Caco-2 (cell line): ENCODE data around the gene IRF9. TPM values are rescaled to one million over a fixed set of nuclear protein-coding genes. Genes with fewer than 3 reads are reported as not detected.

ENCODE experiments used
- BruUV-seq: library from RNA; stranded (reverse); fragments of 400-500 nt; replicated peaks from 2 replicates; lab custom pipeline; 2021; lab: Mats Ljungman, UMichigan
- CTCF ChIA-PET: fragments of 300-600 bp; sonication (Branson Sonifier 250); formaldehyde crosslinking; loops from one replicate; lab custom pipeline; 2022; ENCODE audit warnings: antibody characterized with exemption; lab: Charles Lee
- POLR2A ChIA-PET: fragments of 300-600 bp; sonication (Branson Sonifier 250); formaldehyde crosslinking; loops from one replicate; lab custom pipeline; 2022; ENCODE audit warnings: antibody characterized with exemption; lab: Charles Lee
- DNase-seq, 2 experiments: peaks; one replicate each; pipeline versions ENCODE4 v3.0.0 to v3.0.0-alpha.2; 2020 to 2022
- H3K27me3 ChIP-seq: replicated peaks from 2 replicates; pipeline ENCODE4 v1.6.0; 2011; ENCODE audit warnings: low read length; ENCODE audit not compliant: control insufficient read depth, insufficient read depth
- H3K36me3 ChIP-seq: 2 replicates; pipeline ENCODE4 v1.5.1; 2011; ENCODE audit warnings: low read length; ENCODE audit not compliant: control insufficient read depth, insufficient read depth
- H3K4me1 ChIP-seq: fragments of 250-450 bp; sonication (Bioruptor Pico); 2 replicates; pipeline ENCODE4 v1.5.1; 2020; ENCODE audit warnings: mild to moderate bottlenecking
- H3K4me3 ChIP-seq: 2 replicates; pipeline ENCODE4 v1.5.1; 2011; ENCODE audit warnings: low read depth, mild to moderate bottlenecking, control low read depth, low read length
- H3K9me3 ChIP-seq: fragments of 250-450 bp; sonication (Bioruptor Pico); 2 replicates; pipeline ENCODE4 v1.5.1; 2020; ENCODE audit warnings: mild to moderate bottlenecking, moderate library complexity
- H3K27ac Mint-ChIP-seq: one replicate; pipeline ENCODE4 v1.8.0; 2022; ENCODE audit warnings: mixed read lengths; ENCODE audit not compliant: unreplicated experiment
- H3K27me3 Mint-ChIP-seq: one replicate; pipeline ENCODE4 v1.8.0; 2022; ENCODE audit warnings: mixed read lengths; ENCODE audit not compliant: insufficient read depth, unreplicated experiment
- H3K36me3 Mint-ChIP-seq: one replicate; pipeline ENCODE4 v1.8.0; 2022; ENCODE audit warnings: mild to moderate bottlenecking, mixed read lengths; ENCODE audit not compliant: insufficient read depth, unreplicated experiment
- H3K4me1 Mint-ChIP-seq: one replicate; pipeline ENCODE4 v1.8.0; 2022; ENCODE audit warnings: low read depth, mixed read lengths; ENCODE audit not compliant: unreplicated experiment
- H3K4me3 Mint-ChIP-seq: one replicate; pipeline ENCODE4 v1.8.0; 2022; ENCODE audit warnings: mild to moderate bottlenecking, moderate library complexity, mixed read lengths; ENCODE audit not compliant: unreplicated experiment
- H3K9me3 Mint-ChIP-seq: one replicate; pipeline ENCODE4 v1.8.0; 2022; ENCODE audit warnings: mixed read lengths; ENCODE audit not compliant: unreplicated experiment
- intact Hi-C: fragments of 100-400 bp; cut with micrococcal nuclease; formaldehyde crosslinking; loops from one replicate; pipeline ENCODE4 v1.10.0; 2022; ENCODE audit not compliant: unreplicated experiment
- total RNA-seq: library from RNA; stranded (reverse); gene quantifications from 2 replicates; pipeline ENCODE4 v1.2.3, GENCODE V29; 2022
- TF ChIP-seq, protein P1 (sequence below), 2 experiments: fragments of 200-600 bp in 1 of 2; IDR thresholded peaks; 1 replicate in 1 of 2; 2 replicates in 1 of 2; pipeline versions ENCODE4 v1.5.1 to v1.8.0; 2011 to 2022; ENCODE audit warnings: antibody characterized with exemption in 1 of 2, control low read depth in 1 of 2, inconsistent platforms in 1 of 2, low read depth in 1 of 2, low read length in 1 of 2, mild to moderate bottlenecking in 1 of 2, moderate library complexity in 1 of 2; ENCODE audit not compliant: insufficient read depth in 1 of 2, severe bottlenecking in 1 of 2, unreplicated experiment in 1 of 2

IRF9 gene
- total RNA-seq, 1 experiment from 2014 or later: 55.4 TPM

DNA sequence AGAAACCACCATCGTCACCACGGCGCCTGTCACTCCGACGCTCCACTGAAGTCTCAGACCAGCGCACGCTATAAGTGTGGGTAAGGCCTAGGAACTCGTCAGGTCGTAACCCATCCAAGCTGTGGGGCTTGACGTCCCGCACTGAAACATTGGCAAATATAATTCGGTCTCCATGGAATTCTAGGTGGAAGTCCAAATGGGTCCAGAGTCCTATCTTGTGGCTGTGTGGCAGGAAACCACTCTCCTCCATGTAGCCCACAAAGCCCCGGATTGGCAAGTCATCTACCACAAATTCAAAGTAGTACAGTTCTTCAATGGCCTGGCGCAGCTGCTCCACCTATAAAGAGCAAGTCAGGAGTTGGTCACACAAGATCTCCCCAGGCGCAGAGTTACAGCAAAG is 31.9 kb downstream of the IRF9 start:
- Histone ChIP-seq H3K27me3 (no peaks in the 10 kb centered on the region), H3K4me1 (0 out of 2 replicates have a peak, but pooled peaks cover 9% of the 10 kb centered on the region), H3K4me3 (no peak overlapping the region), H3K9me3 (no peaks in the 10 kb centered on the region), H3K36me3 (no peaks in the 10 kb centered on the region)
- intact Hi-C loops: no loop called here
- CTCF ChIA-PET: no interaction called here
- Mint-ChIP-seq H3K4me1 (peaks cover 7% of the 10 kb centered on the region), H3K4me3 (no peak overlapping the region), H3K27ac (no peak overlapping the region), H3K9me3 (no peaks in the 10 kb centered on the region), H3K36me3 (peaks cover 51% of the 10 kb centered on the region), H3K27me3 (no peaks in the 10 kb centered on the region)
- no TSS peak for BruUV-seq
- TF ChIP-seq, protein P1, sequence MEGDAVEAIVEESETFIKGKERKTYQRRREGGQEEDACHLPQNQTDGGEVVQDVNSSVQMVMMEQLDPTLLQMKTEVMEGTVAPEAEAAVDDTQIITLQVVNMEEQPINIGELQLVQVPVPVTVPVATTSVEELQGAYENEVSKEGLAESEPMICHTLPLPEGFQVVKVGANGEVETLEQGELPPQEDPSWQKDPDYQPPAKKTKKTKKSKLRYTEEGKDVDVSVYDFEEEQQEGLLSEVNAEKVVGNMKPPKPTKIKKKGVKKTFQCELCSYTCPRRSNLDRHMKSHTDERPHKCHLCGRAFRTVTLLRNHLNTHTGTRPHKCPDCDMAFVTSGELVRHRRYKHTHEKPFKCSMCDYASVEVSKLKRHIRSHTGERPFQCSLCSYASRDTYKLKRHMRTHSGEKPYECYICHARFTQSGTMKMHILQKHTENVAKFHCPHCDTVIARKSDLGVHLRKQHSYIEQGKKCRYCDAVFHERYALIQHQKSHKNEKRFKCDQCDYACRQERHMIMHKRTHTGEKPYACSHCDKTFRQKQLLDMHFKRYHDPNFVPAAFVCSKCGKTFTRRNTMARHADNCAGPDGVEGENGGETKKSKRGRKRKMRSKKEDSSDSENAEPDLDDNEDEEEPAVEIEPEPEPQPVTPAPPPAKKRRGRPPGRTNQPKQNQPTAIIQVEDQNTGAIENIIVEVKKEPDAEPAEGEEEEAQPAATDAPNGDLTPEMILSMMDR (IDR thresholded peaks at IDR 0.05; ENCODE audit: insufficient read depth in 1 of 2, low read depth in 1 of 2, low read length in 1 of 2, severe bottlenecking in 1 of 2, unreplicated experiment in 1 of 2): no peak
- POLR2A ChIA-PET: no interaction called here
- DNase-seq: no peak

DNA sequence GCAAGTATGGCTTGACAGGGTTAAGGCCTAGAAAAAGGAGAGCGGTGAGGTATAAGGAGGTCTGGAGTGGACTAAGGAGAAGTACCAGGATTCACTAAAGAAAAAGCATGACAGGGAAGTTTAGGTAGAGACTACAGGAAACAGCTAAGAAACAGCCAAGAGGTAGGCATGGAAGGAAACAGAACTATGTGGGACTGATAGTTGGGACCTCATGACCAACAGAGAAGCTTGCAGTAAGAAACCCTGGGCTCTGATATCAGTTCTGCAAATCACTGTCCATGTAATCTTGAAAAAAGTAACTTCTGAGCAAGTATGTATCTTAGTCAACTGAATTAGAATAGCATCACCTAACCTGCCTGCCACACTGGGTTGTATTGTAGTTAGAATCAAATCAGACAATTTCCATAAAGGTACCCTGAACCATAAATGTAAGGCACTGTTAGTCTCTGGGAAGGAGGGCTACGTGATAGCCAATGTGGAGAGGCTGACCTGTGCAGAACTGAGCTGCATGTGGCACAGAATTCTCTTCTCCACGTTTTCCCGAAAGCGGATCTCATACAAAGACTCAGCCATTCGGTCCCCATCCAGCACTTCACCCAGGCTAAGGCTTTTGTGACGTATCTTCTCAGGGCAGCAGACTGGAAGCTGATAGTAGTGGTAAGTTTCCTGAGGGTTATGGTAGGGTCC is 33.3 kb downstream of the IRF9 start:
- Histone ChIP-seq H3K4me1 (0 out of 2 replicates have a peak, but pooled peaks cover 9% of the 10 kb centered on the region), H3K9me3 (no peaks in the 10 kb centered on the region), H3K27me3 (no peaks in the 10 kb centered on the region), H3K36me3 (no peaks in the 10 kb centered on the region), H3K4me3 (peak overlapping the region; percentile 95)
- H3K9me3 Mint-ChIP-seq: no peaks in the 10 kb centered on the region
- no TSS peak for BruUV-seq
- intact Hi-C loops: no loop called here
- TF ChIP-seq, protein P1 (IDR thresholded peaks at IDR 0.05; ENCODE audit: insufficient read depth in 1 of 2, low read depth in 1 of 2, low read length in 1 of 2, severe bottlenecking in 1 of 2, unreplicated experiment in 1 of 2): no peak
- CTCF ChIA-PET: interaction anchor here (1.0 kb wide), 1 partner anchor 48 kb away, joined by 3 read pairs; the partner anchor contains the start of gene PSME2
- H3K27ac Mint-ChIP-seq: peak overlapping the region; percentile 88
- H3K27me3 Mint-ChIP-seq: no peaks in the 10 kb centered on the region
- H3K4me3 Mint-ChIP-seq: peak overlapping the region; percentile 84
- DNase-seq: no peak
- POLR2A ChIA-PET: no interaction called here
- peaks cover 13% of the 10 kb centered on the region for H3K4me1 Mint-ChIP-seq
- peaks cover 50% of the 10 kb centered on the region for H3K36me3 Mint-ChIP-seq

DNA sequence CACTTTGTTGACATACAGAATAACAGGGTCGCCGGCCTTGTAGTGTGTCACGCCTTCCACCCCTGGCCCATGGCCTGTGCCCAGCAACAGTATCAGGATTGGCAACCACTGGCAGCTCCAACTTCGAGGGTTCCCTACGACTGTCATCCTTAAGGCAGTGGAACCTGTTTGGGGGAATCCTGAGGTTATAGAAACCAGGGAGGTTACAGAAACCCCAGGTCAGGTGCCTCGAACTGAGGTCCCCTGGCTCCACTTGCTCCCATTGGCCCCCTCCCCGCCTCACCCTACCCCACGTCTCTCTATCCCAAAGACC is 33.8 kb downstream of the IRF9 start:
- ChIA-PET CTCF (interaction anchor here (1.0 kb wide), 1 partner anchor 48 kb away, joined by 3 read pairs; the partner anchor contains the start of gene PSME2), POLR2A (interaction anchor here (1.3 kb wide), 1 partner anchor 48 kb away, joined by 14 read pairs; the partner anchor contains the start of genes PSME2 and RNF31)
- Mint-ChIP-seq H3K27me3 (no peaks in the 10 kb centered on the region), H3K27ac (peak overlapping the region; percentile 88), H3K9me3 (no peaks in the 10 kb centered on the region), H3K4me1 (peaks cover 11% of the 10 kb centered on the region), H3K4me3 (peak overlapping the region; percentile 84), H3K36me3 (peaks cover 55% of the 10 kb centered on the region)
- TF ChIP-seq, protein P1 (IDR thresholded peaks at IDR 0.05; ENCODE audit: insufficient read depth in 1 of 2, low read depth in 1 of 2, low read length in 1 of 2, severe bottlenecking in 1 of 2, unreplicated experiment in 1 of 2): no peak
- H3K27me3 ChIP-seq: no peaks in the 10 kb centered on the region
- H3K9me3 ChIP-seq: no peaks in the 10 kb centered on the region
- no peak for DNase-seq
- H3K4me3 ChIP-seq: peak overlapping the region; percentile 95
- intact Hi-C loops: loop anchor here (1.0 kb wide), 2 partner anchors 18 to 34 kb away; partner anchors contain the start of genes CHMP4A and IRF9
- H3K36me3 ChIP-seq: no peaks in the 10 kb centered on the region
- TSS peak; percentile 36 for BruUV-seq
- H3K4me1 ChIP-seq: 0 out of 2 replicates have a peak, but pooled peaks cover 9% of the 10 kb centered on the region
